AG10803 (cell line): Measurements from ENCODE around the gene GLP1R.

ENCODE experiments used
- DNase-seq: peaks from one replicate; pipeline ENCODE4 v3.0.0; 2010; ENCODE audit warnings: low read depth
- H3K4me3 ChIP-seq: 2 replicates; pipeline ENCODE4 v1.5.1; 2011; ENCODE audit warnings: mild to moderate bottlenecking, low read length, control low read depth
- CTCF ChIP-seq: conservative IDR thresholded peaks from 2 replicates; pipeline ENCODE4 v1.5.1; 2011; ENCODE audit warnings: mild to moderate bottlenecking, low read length, control low read depth, inconsistent platforms

Gene GLP1R

GRCh38 chr6:39074486-39074885, 25.9 kb downstream of the GLP1R start:
- no peak for TF ChIP-seq CTCF
- DNase-seq: no peak
- no peak overlapping the region for H3K4me3 ChIP-seq

- no peak overlapping the region for H3K4me3 ChIP-seq
- DNase-seq: no peak
- no peak for TF ChIP-seq CTCF
Measured at GRCh38 chr6:39075010-39075686, 26.6 kb downstream of the GLP1R start.

- H3K4me3 ChIP-seq: no peak overlapping the region
- TF ChIP-seq CTCF: no peak
- no peak for DNase-seq
Measured at GRCh38 chr6:39075807-39076622, 27.4 kb downstream of the GLP1R start.

- no peak overlapping the region for H3K4me3 ChIP-seq
- DNase-seq: no peak
- no peak for TF ChIP-seq CTCF
Measured at GRCh38 chr6:39076623-39077535, 28.3 kb downstream of the GLP1R start.

GRCh38 chr6:39077882-39078594, 29.5 kb downstream of the GLP1R start:
- TF ChIP-seq CTCF: no peak
- DNase-seq: no peak
- no peak overlapping the region for H3K4me3 ChIP-seq

- no peak for DNase-seq
- no peak overlapping the region for H3K4me3 ChIP-seq
- no peak for TF ChIP-seq CTCF
Measured at GRCh38 chr6:39078695-39079094, 30.1 kb downstream of the GLP1R start.
